Neuronal stem cell (in vitro differentiated cells): Measurements from ENCODE around the gene ENOSF1.

Experiments used
- DNase-seq: peaks from one replicate; pipeline ENCODE4 v3.0.0-alpha.2; 2013; ENCODE audit warnings: low spot score
- H2AFZ ChIP-seq: one replicate; pipeline ENCODE4 v1.6.1; 2013; ENCODE audit warnings: mild to moderate bottlenecking, low read length, inconsistent platforms
- H2AK5ac ChIP-seq: 2 replicates; pipeline ENCODE4 v1.6.1; 2013; ENCODE audit warnings: low read depth, mild to moderate bottlenecking, inconsistent platforms, low read length, moderate library complexity, mixed read lengths
- H2BK120ac ChIP-seq: 2 replicates; pipeline ENCODE4 v1.6.1; 2013; ENCODE audit warnings: low read depth, mild to moderate bottlenecking, inconsistent platforms, low read length, moderate library complexity, mixed read lengths
- H2BK12ac ChIP-seq: one replicate; pipeline ENCODE4 v1.6.1; 2013; ENCODE audit warnings: low read length, inconsistent platforms
- H2BK15ac ChIP-seq: 2 replicates; pipeline ENCODE4 v1.6.1; 2013; ENCODE audit warnings: mild to moderate bottlenecking, low read length, inconsistent platforms, mixed read lengths
- H2BK5ac ChIP-seq: one replicate; pipeline ENCODE4 v1.6.1; 2013; ENCODE audit warnings: inconsistent platforms, mild to moderate bottlenecking, low read length, moderate library complexity
- H3K14ac ChIP-seq: one replicate; pipeline ENCODE4 v1.6.1; 2013; ENCODE audit warnings: low read length, inconsistent platforms
- H3K18ac ChIP-seq: 2 replicates; pipeline ENCODE4 v1.6.1; 2013; ENCODE audit warnings: low read length, inconsistent platforms
- H3K23ac ChIP-seq: 2 replicates; pipeline ENCODE4 v1.6.1; 2013; ENCODE audit warnings: low read depth, mild to moderate bottlenecking, mixed read lengths, low read length, inconsistent platforms; ENCODE audit not compliant: poor library complexity
- H3K27ac ChIP-seq: replicated peaks from 3 replicates; pipeline ENCODE4 v1.5.1; 2013; ENCODE audit warnings: low read length, inconsistent platforms
- H3K27me3 ChIP-seq, 3 experiments: 2 replicates each; pipeline ENCODE4 v1.6.1; 2013; ENCODE audit warnings: low read length in 3 of 3, mild to moderate bottlenecking in 2 of 3, inconsistent platforms in 1 of 3, low read depth in 1 of 3, mixed read lengths in 1 of 3, moderate library complexity in 1 of 3; ENCODE audit not compliant: control insufficient read depth in 3 of 3, insufficient read depth in 3 of 3
- H3K36me3 ChIP-seq, 2 donors: replicated peaks in 1 of 2; 2 replicates each; pipeline ENCODE4 v1.6.1; 2013; ENCODE audit warnings: low read length in 2 of 2; ENCODE audit not compliant: control insufficient read depth in 2 of 2, insufficient read depth in 2 of 2
- H3K4ac ChIP-seq: 2 replicates; pipeline ENCODE4 v1.6.1; 2013; ENCODE audit warnings: inconsistent platforms, mild to moderate bottlenecking, low read length, moderate library complexity
- H3K4me1 ChIP-seq, 2 donors: 1 replicate in 1 of 2; 2 replicates in 1 of 2; pipeline ENCODE4 v1.6.1; 2013; ENCODE audit warnings: low read length in 2 of 2, low read depth in 1 of 2; ENCODE audit not compliant: control insufficient read depth in 2 of 2, insufficient read depth in 1 of 2
- H3K4me2 ChIP-seq: one replicate; pipeline ENCODE4 v1.6.1; 2013; ENCODE audit warnings: mild to moderate bottlenecking, low read length, inconsistent platforms; ENCODE audit not compliant: insufficient read depth, poor library complexity, severe bottlenecking
- H3K4me3 ChIP-seq, 2 donors: 2 replicates each; pipeline ENCODE4 v1.5.1; 2013; ENCODE audit warnings: low read length in 2 of 2, mild to moderate bottlenecking in 2 of 2, inconsistent platforms in 1 of 2, moderate library complexity in 1 of 2
- H3K79me1 ChIP-seq: one replicate; pipeline ENCODE4 v1.6.1; 2013; ENCODE audit warnings: low read depth, mild to moderate bottlenecking, inconsistent platforms, low read length, moderate library complexity
- H3K9ac ChIP-seq: one replicate; pipeline ENCODE4 v1.6.1; 2013; ENCODE audit warnings: mild to moderate bottlenecking, low read depth, low read length, inconsistent platforms; ENCODE audit not compliant: poor library complexity
- H3K9me3 ChIP-seq, 2 donors: replicated peaks in 1 of 2; 2 replicates each; pipeline versions ENCODE3 to v1.6.1; 2013; ENCODE audit warnings: low read length in 2 of 2, mild to moderate bottlenecking in 2 of 2, inconsistent platforms in 1 of 2, low read depth in 1 of 2, mixed read lengths in 1 of 2, moderate library complexity in 1 of 2; ENCODE audit not compliant: control insufficient read depth in 2 of 2, insufficient read depth in 1 of 2
- H4K8ac ChIP-seq: one replicate; pipeline ENCODE4 v1.6.1; 2013; ENCODE audit warnings: low read depth, mild to moderate bottlenecking, inconsistent platforms, low read length, moderate library complexity
- H4K91ac ChIP-seq: one replicate; pipeline ENCODE4 v1.6.1; 2013; ENCODE audit warnings: low read length, low read depth, mild to moderate bottlenecking, inconsistent platforms; ENCODE audit not compliant: poor library complexity
- WGBS, 2 donors: extraction: QIAGEN DNeasy Blood & Tissue Kit; methylation state at CpG; one replicate each; pipeline ENCODE4 v1.1.7; 2013; ENCODE audit warnings: missing lambda C conversion rate in 2 of 2, mixed read lengths in 1 of 2; ENCODE audit not compliant: insufficient read length in 2 of 2, insufficient replicate concordance in 1 of 2; ENCODE audit errors: extremely low coverage in 2 of 2; 5-methylcytosine and 5-hydroxymethylcytosine counted together

ENOSF1 gene

GRCh38 chr18:678482-679182 lies 33.8 kb downstream of the ENOSF1 start:
- no peak overlapping the region for H2BK15ac ChIP-seq
- WGBS, 2 donors: no CpG with 5 or more reads among the region's 15 CpGs
- no peaks in the 10 kb centered on the region for H3K27me3 ChIP-seq

GRCh38 chr18:677951-678381 lies 34.5 kb downstream of the ENOSF1 start:
- Histone ChIP-seq H3K79me1 (no peaks in the 10 kb centered on the region), H2AFZ (no peak overlapping the region), H3K18ac (no peak overlapping the region), H4K91ac (no peak overlapping the region), H3K9me3 (no peaks in the 10 kb centered on the region), H3K36me3 (peaks cover 8 to 46% of the 10 kb centered on the region in 2 donors), H3K23ac (no peak overlapping the region), H3K4me2 (no peak overlapping the region), H3K9ac (no peak overlapping the region), H3K27me3 (no peaks in the 10 kb centered on the region), H4K8ac (no peak overlapping the region), H3K4me1 (no peaks in the 10 kb centered on the region), H2BK5ac (no peak overlapping the region), H3K4ac (no peak overlapping the region), H3K4me3 (no peak overlapping the region), H2AK5ac (no peak overlapping the region), H3K14ac (no peak overlapping the region), H2BK120ac (no peak overlapping the region), H2BK12ac (no peak overlapping the region), H3K27ac (no peak overlapping the region), H2BK15ac (no peak overlapping the region)
- WGBS, 2 donors: no CpG with 5 or more reads among the region's 14 CpGs
- no peak for DNase-seq

More at GRCh38 chr18:678482-679182, 33.8 kb downstream of the ENOSF1 start:
- Histone ChIP-seq H4K8ac (no peak overlapping the region), H3K79me1 (no peaks in the 10 kb centered on the region), H2BK5ac (no peak overlapping the region), H2BK120ac (no peak overlapping the region), H3K9ac (peak overlapping the region; percentile 31), H3K4me2 (no peak overlapping the region), H3K14ac (no peak overlapping the region), H3K27ac (no peak overlapping the region), H2AFZ (no peak overlapping the region), H3K18ac (peak overlapping the region; percentile 44), H3K9me3 (no peaks in the 10 kb centered on the region), H3K4me1 (peaks cover 0 to 2% of the 10 kb centered on the region in 2 donors), H4K91ac (no peak overlapping the region), H2BK12ac (no peak overlapping the region), H3K4ac (no peak overlapping the region), H3K4me3 (no peak overlapping the region), H3K36me3 (peaks cover 8 to 39% of the 10 kb centered on the region in 2 donors), H3K23ac (peak overlapping the region; percentile 78), H2AK5ac (no peak overlapping the region)
- DNase-seq: no peak

- Histone ChIP-seq H3K36me3 (peaks cover 12 to 54% of the 10 kb centered on the region in 2 donors), H3K23ac (no peak overlapping the region), H4K8ac (no peak overlapping the region), H2BK120ac (no peak overlapping the region), H2AFZ (no peak overlapping the region), H3K4me1 (no peaks in the 10 kb centered on the region), H3K4me2 (no peak overlapping the region), H2BK12ac (no peak overlapping the region), H3K14ac (no peak overlapping the region), H3K79me1 (no peaks in the 10 kb centered on the region), H3K27ac (no peak overlapping the region), H3K4ac (no peak overlapping the region), H4K91ac (no peak overlapping the region), H3K27me3 (no peaks in the 10 kb centered on the region), H3K9me3 (no peaks in the 10 kb centered on the region), H3K4me3 (no peak overlapping the region), H2AK5ac (no peak overlapping the region), H3K9ac (no peak overlapping the region), H2BK5ac (no peak overlapping the region), H3K18ac (no peak overlapping the region), H2BK15ac (no peak overlapping the region)
- DNase-seq: no peak
- no CpG with 5 or more reads among the region's 4 CpGs for WGBS, 2 donors
Measured at GRCh38 chr18:677145-677544, 35.3 kb downstream of the ENOSF1 start.

- Histone ChIP-seq H3K36me3 (peaks cover 12 to 58% of the 10 kb centered on the region in 2 donors), H3K9ac (no peak overlapping the region), H3K23ac (no peak overlapping the region), H3K18ac (no peak overlapping the region), H2AK5ac (no peak overlapping the region), H2AFZ (no peak overlapping the region), H3K14ac (no peak overlapping the region), H2BK15ac (no peak overlapping the region), H3K27me3 (no peaks in the 10 kb centered on the region), H2BK5ac (no peak overlapping the region), H3K4me2 (no peak overlapping the region), H3K27ac (no peak overlapping the region), H3K4me1 (no peaks in the 10 kb centered on the region), H3K9me3 (no peaks in the 10 kb centered on the region), H2BK120ac (no peak overlapping the region), H2BK12ac (no peak overlapping the region), H4K8ac (no peak overlapping the region), H3K4ac (no peak overlapping the region), H3K4me3 (no peak overlapping the region), H3K79me1 (no peaks in the 10 kb centered on the region), H4K91ac (no peak overlapping the region)
- WGBS, 2 donors: no CpG with 5 or more reads among the region's 3 CpGs
- DNase-seq: no peak
Measured at GRCh38 chr18:676736-677135, 35.7 kb downstream of the ENOSF1 start.
